ENCODE data around the gene CYP26A1. TPM values are rescaled to one million over a fixed set of nuclear protein-coding genes. Genes with fewer than 3 reads are reported as not detected.

The CYP26A1 gene
- total RNA-seq, 2 experiments from 2014 or later = not detected

- DNase-seq = no peak
- Mint-ChIP-seq H3K4me3 (no peak within 1 kb of the TSS), H3K27ac (no peak within 1 kb of the TSS), H3K27me3 (peaks cover 37% of the 10 kb centered on the region), H3K36me3 (peaks cover 1% of the 10 kb centered on the region), H3K4me1 (peaks cover 15% of the 10 kb centered on the region), H3K9me3 (ENCODE audit: low read depth) (no peaks in the 10 kb centered on the region)
- CTCF ChIA-PET = interaction anchor here (1.6 kb wide), 1 partner anchor 19 kb away, joined by 3 read pairs; no protein-coding TSS in a partner anchor
- no peak for ATAC-seq
These were observed 13.5 kb upstream of the CYP26A1 start, which contains the start of gene CYP26C1 for GRCh38 chr10:93059975-93060886. CYP26C1 (plus strand) TSS chr10:93060798; CDS start chr10:93061264, 466 bp downstream.

GRCh38 chr10:93060887-93061593 is 12.7 kb upstream of the CYP26A1 start:
- DNase-seq = no peak
- Mint-ChIP-seq H3K4me1 (peaks cover 19% of the 10 kb centered on the region), H3K27me3 (peaks cover 43% of the 10 kb centered on the region), H3K27ac (no peak overlapping the region), H3K36me3 (peaks cover 1% of the 10 kb centered on the region), H3K9me3 (ENCODE audit: low read depth) (no peaks in the 10 kb centered on the region), H3K4me3 (no peak overlapping the region)
- no peak for ATAC-seq
- CTCF ChIA-PET = interaction anchor here (1.3 to 2.1 kb wide), 4 partner anchors 9 to 96 kb away, joined by 3 to 9 read pairs (median 6); partner anchors contain the start of gene CYP26A1

GRCh38 chr10:93061594-93062513 is 11.8 kb upstream of the CYP26A1 start:
- peak; percentile 38 for ATAC-seq
- CTCF ChIA-PET = interaction anchor here (0.7 to 4.4 kb wide), 7 partner anchors 10 to 310 kb away, joined by 3 to 22 read pairs (median 5); partner anchors contain the start of gene CYP26A1
- DNase-seq = no peak
- peaks cover 50% of the 10 kb centered on the region for H3K27me3 Mint-ChIP-seq
- H3K9me3 Mint-ChIP-seq (ENCODE audit: low read depth) = no peaks in the 10 kb centered on the region
- H3K36me3 Mint-ChIP-seq = peaks cover 1% of the 10 kb centered on the region
- peaks cover 19% of the 10 kb centered on the region for H3K4me1 Mint-ChIP-seq
- peak overlapping the region; percentile 64 for H3K4me3 Mint-ChIP-seq
- H3K27ac Mint-ChIP-seq = no peak overlapping the region

GRCh38 chr10:93062514-93063143 is 11.1 kb upstream of the CYP26A1 start:
- DNase-seq = peak; percentile 63
- Mint-ChIP-seq H3K27ac (no peak overlapping the region), H3K27me3 (peaks cover 58% of the 10 kb centered on the region), H3K36me3 (peaks cover 1% of the 10 kb centered on the region), H3K4me1 (peaks cover 22% of the 10 kb centered on the region), H3K9me3 (ENCODE audit: low read depth) (no peaks in the 10 kb centered on the region), H3K4me3 (peak overlapping the region; percentile 64)
- peak; percentile 86 for ATAC-seq
- CTCF ChIA-PET = interaction anchor here (0.7 to 4.4 kb wide), 6 partner anchors 10 to 309 kb away, joined by 3 to 22 read pairs (median 6); partner anchors contain the start of gene CYP26A1

GRCh38 chr10:93063144-93063976 is 10.3 kb upstream of the CYP26A1 start:
- ATAC-seq = no peak

GRCh38 chr10:93063977-93064660 is 9.6 kb upstream of the CYP26A1 start:
- CTCF ChIA-PET = interaction anchor here (4.4 kb wide), 1 partner anchor 13 kb away, joined by 22 read pairs; no protein-coding TSS in a partner anchor
- H3K9me3 Mint-ChIP-seq (ENCODE audit: low read depth) = no peaks in the 10 kb centered on the region
- peaks cover 1% of the 10 kb centered on the region for H3K36me3 Mint-ChIP-seq
- H3K27ac Mint-ChIP-seq = no peak overlapping the region
- no peak overlapping the region for H3K4me3 Mint-ChIP-seq
- DNase-seq (no peak), ATAC-seq (no peak)
- H3K27me3 Mint-ChIP-seq = peaks cover 73% of the 10 kb centered on the region
- H3K4me1 Mint-ChIP-seq = peaks cover 32% of the 10 kb centered on the region

More at GRCh38 chr10:93063144-93063976, 10.3 kb upstream of the CYP26A1 start:
- Mint-ChIP-seq H3K9me3 (ENCODE audit: low read depth) (no peaks in the 10 kb centered on the region), H3K27ac (no peak overlapping the region), H3K36me3 (peaks cover 1% of the 10 kb centered on the region), H3K4me3 (no peak overlapping the region), H3K27me3 (peaks cover 65% of the 10 kb centered on the region), H3K4me1 (peaks cover 28% of the 10 kb centered on the region)
- CTCF ChIA-PET = interaction anchor here (2.1 to 4.4 kb wide), 2 partner anchors 10 to 14 kb away, joined by 9 to 22 read pairs; partner anchors contain the start of gene CYP26A1
- no peak for DNase-seq

- Mint-ChIP-seq H3K36me3 (no peaks in the 10 kb centered on the region), H3K4me1 (peaks cover 32% of the 10 kb centered on the region), H3K9me3 (ENCODE audit: low read depth) (no peaks in the 10 kb centered on the region), H3K27me3 (peaks cover 77% of the 10 kb centered on the region), H3K4me3 (no peak overlapping the region), H3K27ac (no peak overlapping the region)
- CTCF ChIA-PET = interaction anchor here (1.1 to 4.4 kb wide), 2 partner anchors 9 to 12 kb away, joined by 3 to 22 read pairs; no protein-coding TSS in a partner anchor
- DNase-seq = no peak
- ATAC-seq = no peak
These were observed 8.6 kb upstream of the CYP26A1 start for GRCh38 chr10:93064874-93065660.

GRCh38 chr10:93065675-93066543 is 7.8 kb upstream of the CYP26A1 start:
- H3K4me1 Mint-ChIP-seq = peaks cover 33% of the 10 kb centered on the region
- ATAC-seq = no peak
- DNase-seq = no peak
- CTCF ChIA-PET = interaction anchor here (1.1 to 4.4 kb wide), 2 partner anchors 9 to 11 kb away, joined by 3 to 22 read pairs; no protein-coding TSS in a partner anchor
- H3K36me3 Mint-ChIP-seq = no peaks in the 10 kb centered on the region
- H3K27ac Mint-ChIP-seq = no peak overlapping the region
- peaks cover 85% of the 10 kb centered on the region for H3K27me3 Mint-ChIP-seq
- H3K9me3 Mint-ChIP-seq (ENCODE audit: low read depth) = no peaks in the 10 kb centered on the region
- no peak overlapping the region for H3K4me3 Mint-ChIP-seq

GRCh38 chr10:93066544-93066913 is 7.2 kb upstream of the CYP26A1 start:
- Mint-ChIP-seq H3K27ac (no peak overlapping the region), H3K36me3 (no peaks in the 10 kb centered on the region), H3K9me3 (ENCODE audit: low read depth) (no peaks in the 10 kb centered on the region), H3K27me3 (peaks cover 87% of the 10 kb centered on the region), H3K4me3 (no peak overlapping the region), H3K4me1 (peaks cover 35% of the 10 kb centered on the region)
- CTCF ChIA-PET = no interaction called here
- ATAC-seq (no peak), DNase-seq (no peak)
